Globus pallidus (tissue), 1 donor: ENCODE data around the gene SMIM28.

Experiments used
- DNase-seq: peaks from one replicate; pipeline ENCODE4 v3.0.0-alpha.2; 2015; ENCODE audit warnings: low spot score

SMIM28 gene

GRCh38 chr6:138374230-138374629, 3.5 kb upstream of the SMIM28 start:
- DNase-seq = no peak

DNA sequence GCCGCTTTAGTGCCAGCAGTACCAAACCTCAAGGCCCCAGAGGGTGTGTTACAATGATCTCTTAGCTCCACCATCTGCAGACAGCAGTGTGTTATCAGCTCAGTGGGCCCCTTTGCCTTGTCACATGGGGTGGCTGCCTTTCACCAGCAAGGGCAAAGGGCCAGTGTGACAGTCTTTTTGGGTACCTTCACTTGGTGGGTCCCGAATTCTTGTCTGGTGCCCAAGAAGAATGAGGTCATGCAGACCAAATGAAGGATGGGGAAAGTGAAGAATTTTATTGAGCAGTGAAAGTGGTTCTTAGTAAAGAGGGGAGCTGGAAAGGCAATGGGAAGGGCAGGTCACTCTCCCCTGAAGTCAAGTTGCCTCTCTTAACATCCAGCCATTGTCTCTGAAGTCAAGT, 2.9 kb upstream of the SMIM28 start:
- DNase-seq = no peak

- no peak for DNase-seq
Observed at GRCh38 chr6:138377042-138377441, 663 bp upstream of the SMIM28 start.

GRCh38 chr6:138378463-138378862, 758 bp downstream of the SMIM28 start:
- DNase-seq = no peak

GRCh38 chr6:138382498-138383265, 5.0 kb downstream of the SMIM28 start:
- DNase-seq = no peak

DNA sequence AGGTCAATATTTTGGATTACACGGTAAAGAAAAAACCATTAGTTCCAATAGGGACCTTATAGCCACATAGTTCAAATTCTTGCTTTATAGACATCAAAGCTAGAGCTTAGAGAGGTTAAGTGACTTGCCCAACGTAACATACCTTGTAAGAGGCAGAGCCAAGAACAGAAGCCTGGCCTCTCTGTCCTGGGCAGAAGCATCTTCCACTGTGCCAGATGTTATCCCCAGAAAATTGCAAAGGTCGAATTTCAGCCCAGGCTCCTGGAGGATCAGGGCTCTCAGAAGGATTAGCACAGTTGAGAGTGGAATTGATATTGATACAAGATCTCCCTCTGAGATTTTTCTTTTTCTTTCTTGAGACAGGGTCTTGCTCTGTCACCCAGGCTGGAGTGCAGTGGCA, 6.1 kb downstream of the SMIM28 start:
- DNase-seq = no peak

- DNase-seq = no peak
Observed at GRCh38 chr6:138386897-138387296, 9.2 kb downstream of the SMIM28 start.

DNA sequence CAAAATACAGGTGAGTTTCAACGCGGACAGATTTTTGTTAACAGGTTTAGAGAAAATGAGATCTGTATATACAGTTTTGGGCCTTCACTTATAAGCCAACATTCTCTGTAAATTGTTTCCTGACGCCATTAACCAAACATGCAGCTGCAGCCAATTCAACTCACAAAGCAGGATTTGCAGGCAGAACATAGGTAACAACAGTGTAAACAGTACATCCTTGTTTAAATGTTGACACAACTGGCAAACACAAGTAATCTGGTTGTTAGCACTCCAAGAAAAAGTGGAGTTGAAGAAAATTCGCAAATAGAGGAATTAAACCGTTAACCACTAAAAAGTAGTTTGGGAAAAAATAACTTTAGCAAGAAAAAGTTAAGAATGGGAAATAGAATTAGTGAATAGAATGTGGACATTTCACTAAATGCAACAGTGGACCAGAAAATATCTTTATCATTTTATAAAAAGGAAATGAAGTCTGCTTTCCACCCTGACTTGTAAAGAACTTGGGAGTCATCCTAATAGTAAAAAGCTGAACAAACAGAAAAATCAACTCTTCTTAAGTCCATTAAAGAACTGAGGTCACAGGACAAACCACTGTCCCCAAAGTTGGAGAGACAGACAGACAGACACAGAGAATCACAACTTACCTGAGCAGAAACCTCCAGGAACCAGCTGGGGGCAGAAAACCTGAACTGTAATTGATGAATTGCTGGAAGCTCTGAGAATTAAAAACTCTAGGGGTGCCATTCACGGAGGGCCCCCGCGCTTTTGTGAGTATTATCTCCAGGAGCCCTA, 10.1 kb downstream of the SMIM28 start:
- no peak for DNase-seq

DNA sequence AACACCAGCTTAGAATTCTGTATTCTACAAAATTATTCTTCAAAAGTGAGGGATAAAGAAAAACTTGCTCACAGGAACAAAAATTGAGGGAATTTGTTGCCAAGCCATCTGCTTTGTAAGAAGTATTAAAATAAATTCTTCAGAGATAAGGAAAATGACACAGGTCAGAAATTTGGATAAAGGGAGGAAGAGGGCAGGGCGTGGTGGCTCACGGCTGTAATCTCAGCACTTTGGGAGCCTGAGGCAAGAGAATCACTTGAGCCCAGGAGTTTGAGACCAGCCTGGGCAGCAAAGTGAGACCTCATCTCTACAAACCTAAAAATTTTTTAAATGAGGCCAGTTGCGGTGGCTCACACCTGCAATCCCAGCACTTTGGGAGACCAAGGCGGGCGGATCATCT, 11.8 kb downstream of the SMIM28 start:
- DNase-seq = no peak

DNA sequence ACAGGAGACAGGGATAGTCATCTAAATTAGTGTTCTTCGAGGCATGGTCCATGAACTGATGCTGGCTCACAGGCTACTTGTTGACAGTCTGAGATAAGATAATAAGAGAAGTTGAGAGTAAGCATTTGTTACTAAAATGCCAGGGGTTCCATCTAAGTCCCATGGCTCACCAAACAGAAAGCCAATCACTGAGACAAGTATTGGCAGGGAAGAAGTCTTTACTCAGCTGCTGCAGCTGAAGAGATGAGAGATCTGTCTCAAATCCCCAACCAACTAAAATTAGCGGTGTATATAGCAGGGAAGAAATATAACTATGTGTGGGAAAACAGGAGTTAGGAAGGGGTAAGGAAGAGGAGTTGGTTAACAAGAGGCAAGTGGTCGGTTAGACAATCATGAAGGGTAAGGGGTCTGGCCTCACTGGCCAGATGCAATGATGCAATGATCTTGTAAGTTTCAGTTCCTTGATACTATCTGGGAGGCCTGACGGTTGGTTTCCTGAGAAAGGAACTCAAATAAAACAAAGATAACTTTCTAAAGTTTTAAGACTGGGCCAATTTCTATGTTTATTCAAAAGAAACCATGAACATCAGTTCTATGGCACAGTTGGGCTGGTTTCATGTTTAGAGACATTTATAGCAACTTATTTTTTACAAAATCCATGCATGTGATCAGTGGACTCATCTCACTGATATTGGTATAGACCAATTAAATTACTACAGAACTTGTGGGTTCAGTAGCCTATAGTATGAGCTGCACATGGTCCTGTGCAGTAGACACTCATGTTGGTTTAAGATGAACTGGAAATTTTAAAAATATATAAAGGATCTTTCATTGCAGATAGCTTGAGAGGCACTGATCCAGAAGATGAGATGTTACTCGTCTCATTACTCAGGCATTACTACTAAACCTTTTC, 16.4 kb downstream of the SMIM28 start:
- DNase-seq = no peak

GRCh38 chr6:138396709-138397108, 19.0 kb downstream of the SMIM28 start:
- no peak for DNase-seq

DNA sequence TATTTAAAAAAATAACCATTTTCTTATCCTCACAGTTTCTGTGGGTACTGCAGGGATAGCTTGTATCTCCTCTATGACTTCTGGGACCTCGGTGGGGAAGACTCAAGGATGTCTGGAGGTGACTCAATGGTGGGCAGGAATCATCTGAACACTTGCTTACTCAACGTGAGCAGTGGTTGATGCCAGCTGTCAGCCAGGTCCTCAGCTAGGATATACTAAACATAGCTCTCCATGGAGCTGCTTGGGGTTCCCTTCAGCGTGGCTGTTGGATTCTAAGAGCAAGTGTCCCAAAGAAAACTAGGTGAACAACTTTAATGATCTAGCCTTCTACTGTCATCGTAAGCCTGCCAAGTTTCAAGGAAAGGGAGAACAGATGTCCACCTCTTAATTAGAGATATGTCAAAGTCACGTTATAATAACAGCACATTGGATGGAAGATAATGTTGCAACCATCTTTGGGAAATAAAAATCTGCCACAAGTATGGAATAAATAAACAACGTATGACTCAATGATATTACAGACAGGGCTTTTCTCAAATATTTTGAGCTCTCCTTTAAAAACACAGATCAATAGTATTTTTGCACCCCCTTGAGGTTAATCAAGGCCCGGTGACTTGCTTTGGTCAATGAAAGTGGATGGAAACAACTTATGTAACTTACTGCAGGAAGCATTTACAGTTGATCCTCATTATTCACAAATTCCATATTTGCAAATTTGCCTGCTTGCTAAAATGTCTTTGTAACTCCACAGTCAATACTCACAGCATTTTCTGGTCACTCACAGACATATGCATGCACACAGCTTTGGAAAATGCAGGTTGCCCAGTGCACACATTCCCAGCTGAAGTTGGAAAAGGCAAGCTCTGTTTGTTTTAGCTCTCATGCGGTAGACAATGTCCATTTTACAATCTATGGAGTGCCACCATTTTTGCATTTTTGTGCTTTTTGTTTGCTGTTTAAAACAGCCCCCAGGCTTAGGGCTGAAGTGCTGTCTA, 19.7 kb downstream of the SMIM28 start:
- no peak for DNase-seq

GRCh38 chr6:138400326-138400725, 22.6 kb downstream of the SMIM28 start:
- no peak for DNase-seq

DNA sequence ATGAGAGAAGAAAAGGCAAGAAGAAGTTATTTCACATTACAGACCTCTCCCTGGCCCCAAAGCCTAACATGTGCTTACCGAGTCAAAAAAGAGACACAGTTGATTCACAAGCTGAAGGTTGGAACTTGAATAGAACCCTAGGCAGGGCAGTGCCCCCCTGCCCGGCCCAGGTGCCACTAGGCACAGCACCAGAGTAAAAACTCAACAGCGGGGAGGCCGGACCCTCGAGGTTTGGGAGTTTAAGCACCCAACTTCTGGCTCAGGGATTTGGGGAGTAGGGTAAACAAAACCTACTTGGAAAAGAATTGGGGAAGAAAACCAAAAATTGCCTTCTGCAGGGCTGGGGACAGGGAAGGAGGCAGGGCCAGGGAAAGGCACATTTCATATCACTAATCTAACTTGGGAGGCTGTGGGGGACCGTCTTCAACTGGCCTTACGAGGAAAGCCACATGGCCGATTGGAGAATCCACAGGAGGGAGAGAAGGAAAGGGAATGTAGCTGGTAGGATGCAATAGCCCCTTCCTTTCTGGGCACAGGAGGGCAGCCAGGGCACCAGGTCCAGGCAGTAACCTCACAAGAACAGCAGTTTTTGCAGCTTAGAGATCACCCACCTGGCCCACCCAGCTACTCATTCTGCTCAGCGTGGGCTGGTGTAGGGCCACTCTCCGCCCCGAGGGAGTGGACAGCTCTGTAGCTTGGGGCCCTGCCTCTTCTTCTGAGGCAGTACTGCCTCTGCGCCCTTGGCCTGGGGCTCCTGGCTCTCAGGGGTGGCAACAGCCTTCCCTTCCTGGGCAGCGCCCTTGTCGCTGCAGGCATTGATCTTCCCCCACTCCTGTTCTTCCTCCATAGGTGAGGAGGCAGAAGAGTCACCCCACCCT, 24.5 kb downstream of the SMIM28 start:
- no peak for DNase-seq

- DNase-seq = no peak
Observed at GRCh38 chr6:138402838-138403187, 25.1 kb downstream of the SMIM28 start.

DNA sequence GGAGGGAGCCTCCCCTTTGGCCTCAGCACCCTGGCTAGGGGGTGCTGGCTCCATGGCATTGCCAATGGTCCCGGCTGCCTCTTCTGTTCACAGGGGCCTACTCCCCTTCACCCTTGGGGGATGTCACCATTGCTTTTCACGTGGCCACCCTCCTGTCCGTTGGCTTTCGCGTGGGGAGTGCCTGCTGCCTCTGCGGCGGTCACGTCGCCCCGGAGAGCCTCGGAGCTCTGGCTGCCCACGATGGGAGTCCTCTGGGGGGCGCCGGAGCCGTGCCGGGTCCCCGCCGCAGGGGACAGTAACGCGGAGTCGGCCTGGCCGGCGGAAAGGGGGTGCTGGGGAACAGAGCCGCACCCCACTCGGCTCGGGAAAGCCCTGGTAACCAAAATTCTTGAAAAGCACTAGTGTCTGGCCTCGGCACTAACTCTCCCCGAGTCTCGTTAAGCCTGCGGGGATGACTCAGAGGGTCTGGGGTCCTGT, 25.7 kb downstream of the SMIM28 start:
- DNase-seq = peak; percentile 16

GRCh38 chr6:138403801-138404665, 26.3 kb downstream of the SMIM28 start, which contains the start of gene HEBP2:
Gene HEBP2 (plus strand): TSS chr6:138404223. CDS start chr6:138404496, 273 bp downstream.
- DNase-seq = peak; percentile 71

GRCh38 chr6:138404666-138405337, 27.1 kb downstream of the SMIM28 start:
- peak; percentile 29 for DNase-seq
